ENCODE results near the gene BRF1.

Gene BRF1

GRCh38 chr14:105168496-105168978 lies 132.3 kb downstream of the BRF1 start, which contains the start of gene JAG2:
Gene JAG2 (minus strand): TSS chr14:105168776. CDS start chr14:105168420, 356 bp downstream.
- no peak for DNase-seq

DNA sequence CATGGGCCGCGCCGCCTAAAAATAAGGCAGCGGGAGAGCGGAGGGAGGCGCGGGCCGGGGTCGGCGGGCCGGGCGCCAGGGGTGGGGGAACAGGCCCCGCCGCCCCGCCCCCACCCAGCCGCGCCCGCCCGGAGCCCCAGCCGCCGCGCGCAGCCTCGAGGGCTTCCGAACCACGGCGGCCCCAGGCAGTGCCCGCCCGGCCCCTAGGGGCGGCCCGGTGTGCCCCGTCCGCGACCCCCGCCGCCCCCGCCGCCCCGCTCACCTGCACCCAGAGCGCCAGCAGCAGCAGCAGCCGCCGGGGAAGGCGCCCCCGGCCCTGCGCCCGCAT lies 132.7 kb downstream of the BRF1 start:
- no peak for DNase-seq

DNA sequence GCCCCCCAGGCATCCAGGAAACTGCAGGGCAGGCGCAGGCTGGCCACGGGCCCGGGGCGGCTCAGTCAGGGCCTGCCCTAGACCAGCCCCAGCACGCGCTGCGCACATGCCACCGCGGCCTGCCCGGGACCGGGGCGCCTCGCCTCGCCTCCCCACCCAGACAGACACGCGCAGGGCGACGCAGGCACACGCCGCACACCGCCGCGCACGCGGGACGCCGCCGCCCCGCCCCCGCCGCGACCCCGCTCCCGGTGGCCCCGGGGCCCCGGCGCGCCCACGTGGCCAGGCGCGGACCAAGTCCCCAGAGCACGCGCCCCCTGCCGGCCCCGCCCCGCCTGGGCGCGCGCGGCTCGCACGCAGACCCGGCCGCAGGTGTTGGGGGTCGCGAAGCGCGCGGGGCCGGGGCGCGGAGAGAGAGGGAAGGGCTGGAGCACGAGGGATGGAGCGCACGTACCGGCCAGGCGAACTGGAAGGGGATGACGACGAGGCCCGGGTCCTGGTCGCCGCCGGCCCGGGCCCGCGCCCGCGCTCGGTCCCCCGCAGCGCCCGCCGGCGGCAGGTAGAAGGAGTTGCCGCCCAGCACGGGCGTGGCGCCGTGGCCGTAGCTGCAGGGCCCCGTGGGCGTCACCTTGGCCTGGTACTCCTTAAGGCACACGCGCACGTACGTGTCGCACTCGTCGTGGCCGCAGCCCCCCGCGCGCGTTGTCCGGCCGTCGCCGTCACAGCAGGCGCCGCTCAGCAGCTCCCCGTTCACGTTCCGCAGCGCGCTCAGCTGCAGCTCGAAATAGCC lies 133.3 kb downstream of the BRF1 start:
- no peak for DNase-seq

GRCh38 chr14:105166571-105167302 lies 134.1 kb downstream of the BRF1 start:
- no peak for DNase-seq

GRCh38 chr14:105165761-105166485 lies 134.9 kb downstream of the BRF1 start:
- no peak for DNase-seq

GRCh38 chr14:105165134-105165704 lies 135.6 kb downstream of the BRF1 start:
- no peak for DNase-seq

GRCh38 chr14:105163040-105163742 lies 137.6 kb downstream of the BRF1 start:
- DNase-seq: no peak

GRCh38 chr14:105162669-105162979 lies 138.2 kb downstream of the BRF1 start:
- no peak for DNase-seq

DNA sequence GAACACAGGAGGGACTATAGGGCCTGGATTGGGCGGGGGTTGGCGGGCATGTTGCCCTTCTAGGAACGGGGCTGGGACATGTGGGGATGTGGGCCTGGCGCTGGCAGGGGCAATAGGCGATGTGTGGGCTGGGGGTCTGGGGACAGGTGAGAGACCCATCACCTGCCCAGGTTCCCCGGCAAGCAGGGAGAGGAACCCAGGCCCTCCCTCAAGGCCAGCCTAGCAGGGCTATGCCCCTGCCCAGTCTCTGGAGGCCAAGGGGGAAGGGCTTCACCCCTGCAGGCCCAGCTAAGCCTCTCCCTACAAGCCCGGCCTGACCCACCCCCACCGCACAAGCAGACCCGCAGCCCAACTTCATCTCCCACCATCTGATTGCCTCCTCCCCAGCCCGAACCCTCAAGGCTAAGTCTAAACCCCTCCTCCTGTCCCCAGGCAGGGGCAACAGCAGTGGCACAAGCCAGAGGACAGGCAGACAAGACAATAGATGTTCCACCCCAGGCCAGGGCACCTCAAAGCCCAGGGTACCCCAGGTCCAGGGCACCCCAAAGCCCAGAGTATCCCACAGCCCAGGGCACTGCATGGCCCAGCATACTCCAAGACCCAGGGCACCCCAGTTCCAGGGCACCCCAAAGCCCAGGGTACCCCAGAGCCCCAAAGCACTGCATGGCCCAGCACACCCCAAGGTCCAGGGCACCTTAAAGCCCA lies 138.7 kb downstream of the BRF1 start:
- DNase-seq: no peak

DNA sequence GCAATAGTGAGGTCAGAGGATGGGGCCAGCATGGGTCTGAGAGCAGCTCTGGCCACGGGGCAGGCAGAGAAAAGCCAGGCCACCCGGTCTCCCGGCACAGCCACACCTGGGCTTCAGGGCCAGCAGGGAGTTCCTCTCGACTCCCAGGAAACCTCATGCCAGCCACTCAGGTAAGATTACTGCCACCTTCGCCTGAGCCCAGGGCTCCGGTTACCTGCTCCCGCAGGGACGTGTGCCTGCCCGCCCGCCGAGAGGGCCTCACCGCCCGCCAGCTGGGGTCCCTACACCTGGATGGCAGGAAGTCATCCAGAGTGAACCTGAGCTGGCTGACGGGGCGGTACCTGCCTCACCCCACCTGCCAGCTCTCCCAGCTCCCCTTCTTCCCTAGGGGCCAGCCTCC lies 139.5 kb downstream of the BRF1 start:
- DNase-seq: no peak

GRCh38 chr14:105160776-105161175 lies 140.0 kb downstream of the BRF1 start:
- DNase-seq: no peak

DNA sequence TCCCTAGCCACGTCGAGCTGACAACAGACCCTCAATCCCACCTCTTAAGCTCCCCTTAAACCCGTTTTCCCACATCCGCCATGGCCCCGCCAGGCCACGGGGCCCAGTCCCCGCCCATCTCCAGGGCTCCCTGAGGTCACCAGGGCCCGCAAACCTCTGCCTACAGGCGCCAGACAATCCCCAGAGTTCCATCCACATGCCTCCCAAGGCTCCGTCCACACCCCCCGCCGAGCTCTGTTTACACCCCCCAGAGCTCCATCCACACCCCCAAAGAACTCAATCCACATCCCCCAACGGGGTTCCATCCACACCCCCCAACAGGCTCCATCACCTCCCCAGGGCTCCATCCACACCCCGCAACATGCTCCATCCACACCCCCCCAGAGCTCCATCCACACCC lies 141.5 kb downstream of the BRF1 start:
- no peak for DNase-seq
